ENCODE data around the gene EXOSC5.

DNA sequence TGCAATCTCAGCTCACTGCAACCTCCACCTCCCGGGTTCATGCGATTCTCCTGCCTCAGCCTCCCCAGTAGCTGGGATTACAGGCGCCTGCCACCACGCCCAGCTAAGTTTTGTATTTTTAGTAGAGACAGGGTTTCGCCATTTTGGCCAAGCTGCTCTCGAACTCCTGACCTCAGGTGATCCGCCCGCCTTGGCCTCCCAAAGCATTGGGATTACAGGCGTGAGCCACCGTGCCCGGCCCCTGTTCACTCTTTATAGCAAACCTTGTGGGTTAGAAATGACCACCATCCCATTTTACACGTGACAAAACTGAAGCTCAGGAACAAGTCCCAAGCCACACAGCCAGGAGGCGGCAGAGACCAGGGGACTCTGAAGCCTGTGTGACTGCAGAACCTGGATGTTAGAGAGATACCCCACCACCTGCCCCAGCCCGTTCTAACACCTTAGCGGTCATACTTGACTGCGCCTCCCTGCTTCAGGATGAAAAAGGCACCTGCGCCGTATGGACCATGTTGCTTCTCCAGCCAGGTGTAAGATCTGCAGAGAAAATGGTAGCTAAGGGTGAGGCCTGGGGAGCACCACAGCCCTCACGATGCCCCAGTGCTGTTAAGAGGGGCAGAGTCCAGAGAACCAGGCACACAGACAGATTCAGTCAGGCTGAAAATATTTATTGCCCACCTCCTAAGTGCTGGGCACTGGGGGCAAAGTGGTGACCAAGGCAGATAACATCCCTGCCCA is 38.9 kb upstream of the EXOSC5 start:
- TF ChIP-seq, protein P1, sequence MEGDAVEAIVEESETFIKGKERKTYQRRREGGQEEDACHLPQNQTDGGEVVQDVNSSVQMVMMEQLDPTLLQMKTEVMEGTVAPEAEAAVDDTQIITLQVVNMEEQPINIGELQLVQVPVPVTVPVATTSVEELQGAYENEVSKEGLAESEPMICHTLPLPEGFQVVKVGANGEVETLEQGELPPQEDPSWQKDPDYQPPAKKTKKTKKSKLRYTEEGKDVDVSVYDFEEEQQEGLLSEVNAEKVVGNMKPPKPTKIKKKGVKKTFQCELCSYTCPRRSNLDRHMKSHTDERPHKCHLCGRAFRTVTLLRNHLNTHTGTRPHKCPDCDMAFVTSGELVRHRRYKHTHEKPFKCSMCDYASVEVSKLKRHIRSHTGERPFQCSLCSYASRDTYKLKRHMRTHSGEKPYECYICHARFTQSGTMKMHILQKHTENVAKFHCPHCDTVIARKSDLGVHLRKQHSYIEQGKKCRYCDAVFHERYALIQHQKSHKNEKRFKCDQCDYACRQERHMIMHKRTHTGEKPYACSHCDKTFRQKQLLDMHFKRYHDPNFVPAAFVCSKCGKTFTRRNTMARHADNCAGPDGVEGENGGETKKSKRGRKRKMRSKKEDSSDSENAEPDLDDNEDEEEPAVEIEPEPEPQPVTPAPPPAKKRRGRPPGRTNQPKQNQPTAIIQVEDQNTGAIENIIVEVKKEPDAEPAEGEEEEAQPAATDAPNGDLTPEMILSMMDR (IDR thresholded peaks at IDR 0.05; ENCODE audit: poor library complexity): peak; percentile 3
- TF ChIP-seq EZH2phosphoT487 (IDR thresholded peaks at IDR 0.05; ENCODE audit: low read depth, severe bottlenecking, unreplicated experiment): no peak
